GM20000 (cell line): Measurements from ENCODE around the gene LRCH1.

Experiments used
- DNase-seq: peaks from one replicate; pipeline ENCODE4 v3.0.0; 2012; ENCODE audit warnings: low spot score
- TF ChIP-seq, protein P1 (sequence below): IDR thresholded peaks from 2 replicates; pipeline ENCODE4 v1.5.1; 2012; ENCODE audit warnings: mild to moderate bottlenecking, control low read depth; ENCODE audit errors: extremely low read depth, missing control alignments

LRCH1 gene

DNA sequence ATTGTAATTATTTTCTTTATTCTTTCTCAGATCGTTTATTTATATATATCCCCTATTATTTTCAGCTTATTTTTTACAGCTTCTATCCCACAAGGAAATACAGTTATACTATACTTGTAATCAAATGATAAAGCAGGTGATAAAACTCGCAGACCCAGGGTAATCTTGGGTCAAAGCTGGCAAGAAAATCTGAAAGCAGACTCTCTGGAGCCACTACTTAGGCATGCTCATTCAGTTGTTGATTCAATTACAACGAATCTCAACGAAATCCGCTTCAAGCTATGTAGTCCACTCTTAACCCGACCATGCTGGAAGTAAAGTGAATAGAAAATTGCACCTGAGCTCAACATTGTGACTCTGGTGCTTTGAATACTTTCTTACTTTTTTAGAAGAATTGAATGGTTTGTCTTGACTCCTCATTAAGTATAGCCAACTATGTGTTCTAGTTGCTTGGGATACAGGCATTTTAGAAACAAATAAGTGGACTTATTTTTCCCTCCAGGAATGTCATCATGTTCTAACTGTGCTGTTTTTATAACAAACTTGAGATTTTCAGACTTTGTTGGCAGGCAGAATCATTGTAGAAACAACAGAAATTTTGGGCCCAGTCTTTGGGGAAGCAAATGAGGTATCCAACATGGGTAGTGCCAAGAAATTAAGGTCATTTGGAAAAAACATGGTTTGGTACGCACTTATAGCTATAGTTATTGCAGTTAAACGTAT, 222.6 kb downstream of the LRCH1 start:
- TF ChIP-seq, protein P1, sequence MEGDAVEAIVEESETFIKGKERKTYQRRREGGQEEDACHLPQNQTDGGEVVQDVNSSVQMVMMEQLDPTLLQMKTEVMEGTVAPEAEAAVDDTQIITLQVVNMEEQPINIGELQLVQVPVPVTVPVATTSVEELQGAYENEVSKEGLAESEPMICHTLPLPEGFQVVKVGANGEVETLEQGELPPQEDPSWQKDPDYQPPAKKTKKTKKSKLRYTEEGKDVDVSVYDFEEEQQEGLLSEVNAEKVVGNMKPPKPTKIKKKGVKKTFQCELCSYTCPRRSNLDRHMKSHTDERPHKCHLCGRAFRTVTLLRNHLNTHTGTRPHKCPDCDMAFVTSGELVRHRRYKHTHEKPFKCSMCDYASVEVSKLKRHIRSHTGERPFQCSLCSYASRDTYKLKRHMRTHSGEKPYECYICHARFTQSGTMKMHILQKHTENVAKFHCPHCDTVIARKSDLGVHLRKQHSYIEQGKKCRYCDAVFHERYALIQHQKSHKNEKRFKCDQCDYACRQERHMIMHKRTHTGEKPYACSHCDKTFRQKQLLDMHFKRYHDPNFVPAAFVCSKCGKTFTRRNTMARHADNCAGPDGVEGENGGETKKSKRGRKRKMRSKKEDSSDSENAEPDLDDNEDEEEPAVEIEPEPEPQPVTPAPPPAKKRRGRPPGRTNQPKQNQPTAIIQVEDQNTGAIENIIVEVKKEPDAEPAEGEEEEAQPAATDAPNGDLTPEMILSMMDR, result no peak
- DNase-seq, result no peak

DNA sequence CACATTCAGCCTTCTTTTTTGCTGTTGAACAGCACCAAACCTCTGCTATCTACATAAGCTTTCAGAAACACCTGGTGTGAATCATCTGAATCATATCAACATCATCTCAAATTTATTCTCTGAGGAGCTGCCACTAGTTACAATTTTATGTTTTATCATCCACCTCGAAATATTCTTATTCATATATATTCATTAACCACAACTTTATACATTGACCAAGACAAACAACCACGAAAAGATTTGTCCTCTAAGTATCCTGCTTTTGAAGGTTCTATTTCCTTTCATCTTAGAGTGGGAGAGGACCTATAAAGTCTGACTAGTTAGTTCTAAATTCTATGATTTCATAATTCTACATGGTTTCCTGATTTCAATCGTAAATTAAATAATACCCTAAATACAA, 225.1 kb downstream of the LRCH1 start:
- TF ChIP-seq, protein P1, result no peak
- DNase-seq, result no peak

DNA sequence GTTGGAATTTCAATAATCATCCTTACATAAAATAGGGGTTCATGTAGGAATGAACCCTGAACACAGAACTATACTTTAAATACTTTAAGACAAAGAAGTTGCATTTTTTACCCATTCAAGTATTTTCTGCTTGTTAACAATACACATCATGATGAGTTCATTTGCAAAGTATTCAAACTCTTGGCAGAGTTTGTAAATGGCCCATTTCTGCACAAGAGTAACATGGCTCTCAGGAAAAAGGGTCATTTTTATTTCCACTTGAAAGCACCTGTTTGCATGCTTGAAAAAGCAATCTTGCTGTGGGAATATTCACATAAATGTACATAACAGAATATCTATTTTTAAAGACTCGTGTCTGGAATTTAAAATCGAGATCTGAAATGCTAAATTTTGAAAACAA, 225.9 kb downstream of the LRCH1 start:
- DNase-seq, result no peak
- TF ChIP-seq, protein P1, result no peak

DNA sequence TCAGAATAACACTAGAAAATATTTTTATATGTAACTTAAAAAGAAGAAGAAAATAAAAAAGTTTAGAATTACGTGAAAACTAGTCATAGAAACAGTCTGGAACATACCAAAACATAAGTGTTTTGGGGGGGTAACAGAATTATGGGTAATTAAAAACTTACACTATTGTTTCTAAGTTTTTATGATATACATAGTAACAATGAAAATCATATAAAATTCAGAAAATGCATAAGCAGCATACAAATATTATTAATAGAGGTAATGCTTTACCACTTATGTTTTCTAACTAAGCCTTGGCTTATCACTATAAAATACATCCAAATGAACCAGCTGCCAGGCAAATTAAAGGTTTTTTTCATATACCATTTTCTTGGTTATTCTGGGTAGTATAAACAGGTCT, 229.1 kb downstream of the LRCH1 start:
- DNase-seq, result no peak
- TF ChIP-seq, protein P1, result no peak

DNA sequence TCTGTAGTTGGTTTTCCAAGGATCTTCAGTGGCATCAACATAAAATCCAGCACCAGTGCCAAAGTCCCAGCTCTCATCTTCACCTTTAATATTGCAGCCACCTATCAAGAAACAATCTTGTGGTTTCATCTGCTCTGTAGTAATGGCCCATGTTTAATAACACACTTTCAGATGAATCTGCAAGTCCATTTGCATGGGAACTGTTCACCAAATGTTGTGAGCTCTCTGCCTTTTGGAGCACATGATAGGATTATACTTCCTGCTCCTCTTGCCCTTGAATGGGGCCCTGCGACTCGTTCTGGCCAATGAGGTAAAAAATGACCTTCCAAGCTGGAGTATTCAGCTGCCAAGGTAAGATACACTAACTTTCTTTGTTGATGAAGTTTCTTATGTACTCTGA, 229.7 kb downstream of the LRCH1 start:
- DNase-seq, result no peak
- TF ChIP-seq, protein P1, result no peak

DNA sequence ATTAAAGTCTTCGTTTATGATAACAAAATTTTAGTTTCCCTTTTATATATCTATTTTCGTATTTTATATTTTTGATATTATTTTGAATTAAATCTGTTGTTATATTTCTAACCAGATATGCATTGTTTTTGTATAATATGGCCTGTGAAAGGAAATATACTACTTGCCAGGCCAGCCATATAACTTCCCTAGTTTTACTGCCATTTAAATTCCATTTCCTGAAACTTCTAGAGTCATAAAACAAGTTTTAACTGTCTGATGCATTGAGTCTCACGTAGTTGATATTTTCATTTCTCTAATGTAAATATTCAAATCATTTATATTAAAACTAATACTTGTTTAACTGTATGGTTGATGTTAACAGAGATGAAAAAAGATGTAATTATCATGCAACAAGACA, 230.5 kb downstream of the LRCH1 start:
- TF ChIP-seq, protein P1, result no peak
- no peak for DNase-seq

DNA sequence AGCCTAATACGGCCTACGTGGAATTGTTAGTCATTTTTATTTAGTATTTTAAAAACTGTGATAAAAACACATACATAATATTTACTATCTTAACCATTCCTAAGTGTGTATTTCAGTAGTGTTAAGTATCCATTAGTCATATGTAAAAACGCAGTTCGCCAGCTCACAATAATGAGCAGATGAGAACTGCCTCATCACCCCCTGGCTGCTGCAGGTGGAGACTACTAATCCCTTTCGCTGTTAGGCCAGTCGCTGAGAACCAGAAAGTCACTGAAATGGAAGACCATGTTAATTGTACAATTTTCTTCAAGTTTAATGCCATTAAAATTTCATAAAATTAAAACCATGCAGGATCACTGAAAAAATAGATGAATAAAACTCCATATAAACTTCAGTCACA, 242.4 kb downstream of the LRCH1 start:
- no peak for DNase-seq
- TF ChIP-seq, protein P1, result no peak
